ENCODE measurements around the gene HIGD1B.

- TF ChIP-seq, protein P1, sequence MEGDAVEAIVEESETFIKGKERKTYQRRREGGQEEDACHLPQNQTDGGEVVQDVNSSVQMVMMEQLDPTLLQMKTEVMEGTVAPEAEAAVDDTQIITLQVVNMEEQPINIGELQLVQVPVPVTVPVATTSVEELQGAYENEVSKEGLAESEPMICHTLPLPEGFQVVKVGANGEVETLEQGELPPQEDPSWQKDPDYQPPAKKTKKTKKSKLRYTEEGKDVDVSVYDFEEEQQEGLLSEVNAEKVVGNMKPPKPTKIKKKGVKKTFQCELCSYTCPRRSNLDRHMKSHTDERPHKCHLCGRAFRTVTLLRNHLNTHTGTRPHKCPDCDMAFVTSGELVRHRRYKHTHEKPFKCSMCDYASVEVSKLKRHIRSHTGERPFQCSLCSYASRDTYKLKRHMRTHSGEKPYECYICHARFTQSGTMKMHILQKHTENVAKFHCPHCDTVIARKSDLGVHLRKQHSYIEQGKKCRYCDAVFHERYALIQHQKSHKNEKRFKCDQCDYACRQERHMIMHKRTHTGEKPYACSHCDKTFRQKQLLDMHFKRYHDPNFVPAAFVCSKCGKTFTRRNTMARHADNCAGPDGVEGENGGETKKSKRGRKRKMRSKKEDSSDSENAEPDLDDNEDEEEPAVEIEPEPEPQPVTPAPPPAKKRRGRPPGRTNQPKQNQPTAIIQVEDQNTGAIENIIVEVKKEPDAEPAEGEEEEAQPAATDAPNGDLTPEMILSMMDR (IDR thresholded peaks at IDR 0.05; ENCODE audit: insufficient read depth, low read depth, low read length), result no peak
- no peak for TF ChIP-seq EZH2 (IDR thresholded peaks at IDR 0.05; ENCODE audit: insufficient read depth, low read length)
Measured at GRCh38 chr17:44880062-44880461, 32.4 kb downstream of the HIGD1B start.

All from astrocyte (in vitro differentiated cells and primary cell).